ENCODE results near the gene TMEM132D.

The TMEM132D gene

DNA sequence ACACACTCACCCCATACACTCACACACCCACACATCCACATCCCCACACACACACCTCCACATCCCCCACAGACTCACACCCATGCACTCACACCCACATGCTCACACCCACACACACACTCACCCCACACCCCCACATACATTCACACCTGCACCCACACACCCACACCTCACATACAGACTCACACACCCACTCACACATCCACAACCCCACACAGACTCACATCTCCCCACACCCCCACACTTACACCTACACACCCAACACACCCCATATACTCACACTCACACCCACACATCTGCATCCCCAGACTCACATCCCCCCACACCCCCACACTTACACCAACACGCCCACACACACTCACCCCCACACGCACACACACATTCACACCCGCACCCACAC lies 878.8 kb downstream of the TMEM132D start:
- no peak for DNase-seq
